HG03520 (cell line): ENCODE results near the gene CPZ.
"Not testable (repeated sequence)": the region's sequence is repeated elsewhere in the genome, so short reads cannot be mapped to it uniquely, and the experiment has no call there.

Experiments
- ATAC-seq: cut with Tn5 transposase; IDR thresholded peaks from one replicate; pipeline ENCODE4 v1.9.1; 2021; ENCODE audit warnings: mild to moderate bottlenecking, moderate library complexity; ENCODE audit not compliant: unreplicated experiment

The CPZ gene

GRCh38 chr4:8556341-8557150, 36.0 kb upstream of the CPZ start:
- no peak for ATAC-seq

GRCh38 chr4:8557151-8558076, 35.2 kb upstream of the CPZ start:
- no peak for ATAC-seq

- ATAC-seq: no peak
Observed at GRCh38 chr4:8558080-8558960, 34.2 kb upstream of the CPZ start.

- ATAC-seq: no peak
Observed at GRCh38 chr4:8559011-8559410, 33.6 kb upstream of the CPZ start.

GRCh38 chr4:8559524-8560264, 32.9 kb upstream of the CPZ start:
- no peak for ATAC-seq

- ATAC-seq: no peak
Observed at GRCh38 chr4:8560265-8561047, 32.1 kb upstream of the CPZ start.

- no peak for ATAC-seq
Observed at GRCh38 chr4:8564595-8564994, 28.0 kb upstream of the CPZ start.

GRCh38 chr4:8568068-8568668, 24.4 kb upstream of the CPZ start:
- ATAC-seq: no peak

GRCh38 chr4:8570201-8570600, 22.4 kb upstream of the CPZ start:
- no peak for ATAC-seq

- no peak for ATAC-seq
Observed at GRCh38 chr4:8571702-8572685, 20.6 kb upstream of the CPZ start.

- no peak for ATAC-seq
Observed at GRCh38 chr4:8573266-8573665, 19.3 kb upstream of the CPZ start.

- no peak for ATAC-seq
Observed at GRCh38 chr4:8574796-8575370, 17.7 kb upstream of the CPZ start.

GRCh38 chr4:8575457-8575856, 17.1 kb upstream of the CPZ start:
- no peak for ATAC-seq

GRCh38 chr4:8576591-8576990, 16.0 kb upstream of the CPZ start:
- not testable (repeated sequence) for ATAC-seq

- ATAC-seq: no peak
Observed at GRCh38 chr4:8577046-8577445, 15.5 kb upstream of the CPZ start.

- ATAC-seq: no peak
Observed at GRCh38 chr4:8577972-8578371, 14.6 kb upstream of the CPZ start.

GRCh38 chr4:8578717-8579116, 13.8 kb upstream of the CPZ start:
- no peak for ATAC-seq
